AML-193 (cell line): ENCODE results near the gene VAC14.

Source experiments
- DNase-seq, 2 experiments: peaks; one replicate each; lab custom pipeline; 2025; lab: John Stamatoyannopoulos, UW

The VAC14 gene

GRCh38 chr16:70692873-70693671 lies 107.9 kb downstream of the VAC14 start:
- DNase-seq = no peak

GRCh38 chr16:70692130-70692872 lies 108.7 kb downstream of the VAC14 start:
- DNase-seq = no peak

- DNase-seq = no peak
These were observed 109.5 kb downstream of the VAC14 start for GRCh38 chr16:70691223-70692129.

GRCh38 chr16:70689970-70690891 lies 110.7 kb downstream of the VAC14 start:
- DNase-seq = no peak

- no peak for DNase-seq
These were observed 111.7 kb downstream of the VAC14 start for GRCh38 chr16:70689035-70689969.

- DNase-seq = no peak
These were observed 112.7 kb downstream of the VAC14 start for GRCh38 chr16:70688246-70688742.

GRCh38 chr16:70687671-70688245 lies 113.2 kb downstream of the VAC14 start:
- no peak for DNase-seq

GRCh38 chr16:70687102-70687511 lies 113.9 kb downstream of the VAC14 start:
- DNase-seq = no peak

- DNase-seq = no peak
These were observed 114.4 kb downstream of the VAC14 start for GRCh38 chr16:70686376-70687101.

GRCh38 chr16:70685938-70686375 lies 115.0 kb downstream of the VAC14 start, which contains the start of gene MTSS2:
Gene MTSS2, minus strand, starts transcription at chr16:70686053. Its CDS starts 262 bp downstream, at chr16:70685791.
- DNase-seq = no peak

GRCh38 chr16:70685061-70685937 lies 115.7 kb downstream of the VAC14 start:
- DNase-seq = peak in 1 of 2 experiments; percentile 6

- no peak for DNase-seq
These were observed 116.6 kb downstream of the VAC14 start for GRCh38 chr16:70684146-70685060.

GRCh38 chr16:70683146-70683944 lies 117.6 kb downstream of the VAC14 start:
- no peak for DNase-seq

- DNase-seq = no peak
These were observed 118.5 kb downstream of the VAC14 start for GRCh38 chr16:70682239-70683145.
